HPDE6-E6E7 (cell line): Measurements from ENCODE around the gene ZNF737.
"Not testable (repeated sequence)": the region's sequence is repeated elsewhere in the genome, so short reads cannot be mapped to it uniquely, and the experiment has no call there.

Experiments used
- DNase-seq: peaks from one replicate; pipeline ENCODE4 v3.0.0; 2011; ENCODE audit warnings: missing footprints; ENCODE audit errors: extremely low spot score

The ZNF737 gene

GRCh38 chr19:20565321-20566018, at the start of gene ZNF737:
Gene ZNF737, minus strand, starts transcription at chr19:20565781. Its CDS starts 141 bp downstream, at chr19:20565640.
- peak; percentile 76 for DNase-seq

- DNase-seq, result not testable (repeated sequence)
Observed at GRCh38 chr19:20614971-20615370, 49.4 kb upstream of the ZNF737 start.

GRCh38 chr19:20612711-20613316, 47.2 kb upstream of the ZNF737 start:
- DNase-seq, result peak; percentile 1

- no peak for DNase-seq
Observed at GRCh38 chr19:20611866-20612265, 46.3 kb upstream of the ZNF737 start.

- DNase-seq, result no peak
Observed at GRCh38 chr19:20607943-20608342, 42.4 kb upstream of the ZNF737 start.

- DNase-seq, result no peak
Observed at GRCh38 chr19:20558571-20558970, 7.0 kb downstream of the ZNF737 start.

GRCh38 chr19:20558011-20558410, 7.6 kb downstream of the ZNF737 start:
- no peak for DNase-seq

- DNase-seq, result not testable (repeated sequence)
Observed at GRCh38 chr19:20544667-20545333, 20.8 kb downstream of the ZNF737 start.

GRCh38 chr19:20530303-20530702, 35.3 kb downstream of the ZNF737 start:
- not testable (repeated sequence) for DNase-seq

GRCh38 chr19:20513189-20513904, 52.2 kb downstream of the ZNF737 start:
- DNase-seq, result peak; percentile 4

GRCh38 chr19:20503476-20503875, 62.1 kb downstream of the ZNF737 start:
- peak; percentile 28 for DNase-seq
